Upper lobe of left lung (tissue), 4 donors: ENCODE measurements around the gene HAUS3.

Experiments used
- EP300 ChIP-seq, 4 donors: sonication (generic); formaldehyde crosslinking; IDR thresholded peaks; one replicate each; pipeline ENCODE4 v1.5.1; 2017; ENCODE audit warnings: antibody characterized with exemption in 4 of 4, control low read depth in 2 of 4
- POLR2A ChIP-seq, 4 donors: fragments of 450-650 bp; IDR thresholded peaks; one replicate each; pipeline ENCODE4 v1.5.1; 2016 to 2017; ENCODE audit warnings: antibody characterized with exemption in 4 of 4, mild to moderate bottlenecking in 2 of 4
- POLR2AphosphoS5 ChIP-seq, 2 donors: sonication (generic); formaldehyde crosslinking; IDR thresholded peaks; one replicate each; pipeline ENCODE4 v1.5.1; 2017; ENCODE audit warnings: antibody characterized with exemption in 2 of 2
- TF ChIP-seq, protein P1 (sequence below), 6 experiments: fragments of 450-650 bp in 4 of 6; fragments of 200-600 bp in 2 of 6; sonication (generic) in 2 of 6; IDR thresholded peaks; one replicate each; pipeline ENCODE4 v1.5.1; 2016 to 2019; ENCODE audit warnings: antibody characterized with exemption in 6 of 6

GRCh38 chr4:2193326-2193725 is 48.6 kb downstream of the HAUS3 start:
- TF ChIP-seq EP300 (IDR thresholded peaks at IDR 0.05) (no peak), POLR2AphosphoS5 (IDR thresholded peaks at IDR 0.05) (no peak), POLR2A (IDR thresholded peaks at IDR 0.05) (no peak)
- TF ChIP-seq, protein P1, sequence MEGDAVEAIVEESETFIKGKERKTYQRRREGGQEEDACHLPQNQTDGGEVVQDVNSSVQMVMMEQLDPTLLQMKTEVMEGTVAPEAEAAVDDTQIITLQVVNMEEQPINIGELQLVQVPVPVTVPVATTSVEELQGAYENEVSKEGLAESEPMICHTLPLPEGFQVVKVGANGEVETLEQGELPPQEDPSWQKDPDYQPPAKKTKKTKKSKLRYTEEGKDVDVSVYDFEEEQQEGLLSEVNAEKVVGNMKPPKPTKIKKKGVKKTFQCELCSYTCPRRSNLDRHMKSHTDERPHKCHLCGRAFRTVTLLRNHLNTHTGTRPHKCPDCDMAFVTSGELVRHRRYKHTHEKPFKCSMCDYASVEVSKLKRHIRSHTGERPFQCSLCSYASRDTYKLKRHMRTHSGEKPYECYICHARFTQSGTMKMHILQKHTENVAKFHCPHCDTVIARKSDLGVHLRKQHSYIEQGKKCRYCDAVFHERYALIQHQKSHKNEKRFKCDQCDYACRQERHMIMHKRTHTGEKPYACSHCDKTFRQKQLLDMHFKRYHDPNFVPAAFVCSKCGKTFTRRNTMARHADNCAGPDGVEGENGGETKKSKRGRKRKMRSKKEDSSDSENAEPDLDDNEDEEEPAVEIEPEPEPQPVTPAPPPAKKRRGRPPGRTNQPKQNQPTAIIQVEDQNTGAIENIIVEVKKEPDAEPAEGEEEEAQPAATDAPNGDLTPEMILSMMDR (IDR thresholded peaks at IDR 0.05) = no peak
